Cerebellar nuclear complex (tissue), 1 donor: ENCODE data around the gene FCGR3A.
"Not testable (repeated sequence)": the region's sequence is repeated elsewhere in the genome, so short reads cannot be mapped to it uniquely, and the experiment has no call there.

Source experiments
- DNase-seq, 2 experiments: peaks; one replicate each; lab custom pipeline; 2025; lab: John Stamatoyannopoulos, UW

The FCGR3A gene

GRCh38 chr1:161556143-161556542, 6.5 kb upstream of the FCGR3A start:
- not testable (repeated sequence) for DNase-seq

DNA sequence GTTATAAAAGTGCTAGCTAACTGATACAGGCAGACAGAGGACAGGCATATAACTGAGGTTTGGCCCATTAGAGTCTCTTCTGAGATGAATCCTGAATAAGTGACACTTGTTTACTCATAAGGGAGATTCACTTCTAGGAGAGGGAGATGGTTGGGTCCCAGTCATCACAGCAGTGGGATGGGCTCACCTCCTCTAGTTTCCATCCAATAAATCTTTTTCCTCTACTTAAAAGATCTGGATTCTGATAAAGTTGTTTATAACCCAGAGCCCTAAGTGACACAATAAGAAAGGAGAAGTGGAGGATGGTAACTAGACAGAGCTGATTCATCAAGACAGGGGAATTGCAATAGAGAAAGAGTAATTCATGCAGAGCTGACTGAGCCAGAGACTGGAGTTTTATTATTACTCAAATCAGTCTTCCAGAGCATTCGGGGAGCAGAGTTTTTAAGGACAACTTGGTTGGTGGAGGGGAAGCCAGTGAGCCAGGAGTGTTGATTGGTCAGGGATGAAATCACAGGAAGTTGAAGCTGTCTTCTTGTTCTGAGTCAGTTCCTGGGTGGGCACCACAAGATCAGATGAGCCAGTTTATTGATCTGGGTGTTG, 5.3 kb upstream of the FCGR3A start:
- DNase-seq: not testable (repeated sequence)

DNA sequence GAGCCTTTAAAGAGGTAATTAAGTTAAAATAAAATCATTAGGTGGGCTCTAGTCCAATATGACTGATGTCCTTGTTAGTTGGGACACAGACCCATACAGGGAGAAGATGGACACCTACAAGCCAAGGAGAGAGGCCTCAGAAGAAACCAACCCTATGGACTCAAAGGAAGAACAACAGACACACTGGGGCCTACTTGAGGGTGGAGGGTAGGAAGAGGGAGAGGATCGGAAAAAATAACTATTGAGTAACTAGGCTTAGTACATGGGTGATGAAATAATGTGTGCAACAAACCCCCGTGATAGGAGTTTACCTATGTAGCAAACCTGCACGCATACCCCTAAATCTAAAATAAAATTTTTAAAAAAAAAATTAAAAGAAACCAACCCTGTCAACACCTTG, 4.7 kb upstream of the FCGR3A start:
- not testable (repeated sequence) for DNase-seq

- DNase-seq: not testable (repeated sequence)
These were observed 4.0 kb upstream of the FCGR3A start for GRCh38 chr1:161553631-161554030.

DNA sequence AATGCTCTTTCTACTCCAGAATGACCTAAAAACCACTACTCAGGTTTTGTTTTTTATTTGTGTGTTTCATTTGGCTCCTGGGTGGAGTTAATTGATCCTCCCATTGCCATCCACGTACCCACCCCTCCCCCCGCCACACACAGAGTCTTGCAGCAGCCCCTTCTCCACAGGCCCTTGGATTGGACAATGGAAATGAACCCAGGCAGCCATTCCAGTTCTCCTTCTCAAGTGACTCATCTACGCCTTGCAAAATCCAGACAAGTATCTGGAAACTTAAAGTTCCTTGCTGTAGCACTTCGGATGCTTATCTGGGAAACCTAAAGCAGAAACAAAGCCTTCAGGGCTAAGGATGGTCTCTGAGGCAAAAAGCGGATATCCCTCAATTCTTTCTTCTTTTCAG, 1.3 kb upstream of the FCGR3A start:
- not testable (repeated sequence) for DNase-seq

DNA sequence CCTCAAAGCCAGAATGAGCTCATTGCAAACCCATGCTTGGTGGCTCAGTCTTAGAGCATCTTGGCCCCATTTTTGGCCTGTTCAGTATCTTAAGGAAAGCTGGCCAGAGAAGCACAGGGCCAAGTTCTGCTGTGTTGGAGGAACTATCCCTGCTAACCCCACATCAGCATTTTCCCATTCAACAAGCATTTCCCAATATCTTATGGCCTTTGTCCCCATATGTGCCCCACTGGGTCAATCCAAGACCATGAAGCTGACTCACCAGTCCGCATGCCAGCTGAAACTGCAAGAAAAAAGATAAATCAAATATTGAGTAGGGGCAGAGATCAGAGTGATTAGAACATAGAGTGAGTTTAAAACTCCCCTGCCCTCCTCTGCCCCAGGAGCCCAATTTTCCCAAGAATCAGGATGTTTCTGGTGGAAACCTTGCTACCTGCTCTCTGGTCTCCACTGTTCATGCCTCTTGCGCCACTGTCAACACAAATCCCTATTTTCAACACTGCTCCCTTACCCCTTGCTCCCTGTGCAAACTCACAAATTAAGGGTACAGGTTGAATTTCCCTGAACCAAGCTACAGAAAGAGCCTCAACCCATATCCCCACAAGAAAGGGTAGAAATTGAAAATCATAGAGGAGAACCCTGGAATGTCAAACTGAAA, 740 bp downstream of the FCGR3A start:
- not testable (repeated sequence) for DNase-seq

GRCh38 chr1:161547995-161548741, 1.4 kb downstream of the FCGR3A start:
- DNase-seq: not testable (repeated sequence)

DNA sequence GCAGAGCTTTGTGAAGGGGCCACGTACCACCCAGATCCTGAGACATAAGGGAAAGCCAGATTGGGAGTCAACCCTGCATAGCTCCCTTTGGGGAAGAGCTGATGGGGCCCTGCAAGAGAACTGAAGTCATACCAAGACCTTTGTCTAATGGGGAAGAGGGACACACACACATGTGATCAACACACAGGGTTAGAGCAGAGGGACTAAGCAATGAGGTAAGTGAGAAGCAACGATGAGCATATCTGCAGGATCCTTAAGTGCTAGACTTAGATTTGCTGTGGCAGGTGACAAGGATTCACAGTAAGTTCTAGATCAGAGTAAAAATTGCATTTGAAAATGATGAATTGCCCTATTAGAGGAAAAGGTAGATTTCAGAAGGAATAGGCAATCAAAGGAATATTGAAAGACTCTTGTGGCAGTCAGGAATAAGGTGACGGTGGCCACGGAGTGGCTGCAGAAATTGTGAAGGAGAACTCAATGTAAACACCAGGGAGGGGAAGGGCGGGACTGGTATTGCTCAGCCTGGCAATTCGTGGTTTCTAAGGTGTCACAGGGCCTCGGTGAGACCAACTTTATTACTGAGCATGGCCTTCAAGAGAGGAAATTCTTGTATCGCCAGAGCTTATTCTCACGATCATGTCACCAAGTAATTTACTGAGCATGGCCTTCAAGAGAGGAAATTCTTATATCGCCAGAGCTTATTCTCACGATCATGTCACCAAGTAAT, 4.5 kb downstream of the FCGR3A start:
- not testable (repeated sequence) for DNase-seq

DNA sequence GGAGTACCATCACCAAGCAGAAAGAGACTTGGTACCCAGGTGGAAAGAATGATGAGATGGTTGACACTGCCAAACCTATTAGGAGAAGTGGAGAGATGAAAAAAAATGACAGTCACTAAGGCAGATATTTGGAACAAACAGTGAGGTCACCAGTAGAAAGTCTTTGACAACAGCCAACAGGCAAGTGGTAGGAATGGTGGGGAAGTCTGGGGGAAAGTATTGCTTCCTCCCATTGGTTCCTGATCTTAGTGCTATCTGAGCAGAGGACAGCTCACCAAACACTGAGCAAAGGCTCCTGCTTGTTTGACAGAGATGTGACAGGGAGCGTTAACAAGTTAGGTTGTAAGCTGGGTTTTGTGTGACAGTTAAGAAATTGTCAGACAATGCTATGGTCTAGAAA, 6.5 kb downstream of the FCGR3A start:
- DNase-seq: not testable (repeated sequence)

- not testable (repeated sequence) for DNase-seq
These were observed 7.5 kb downstream of the FCGR3A start for GRCh38 chr1:161542091-161542559.

GRCh38 chr1:161540570-161540960, 9.1 kb downstream of the FCGR3A start:
- DNase-seq: not testable (repeated sequence)

GRCh38 chr1:161539731-161540569, 9.7 kb downstream of the FCGR3A start:
- peak in 1 of 2 experiments; percentile 35 for DNase-seq

- DNase-seq: not testable (repeated sequence)
These were observed 10.6 kb downstream of the FCGR3A start for GRCh38 chr1:161538925-161539479.

- not testable (repeated sequence) for DNase-seq
These were observed 12.4 kb downstream of the FCGR3A start for GRCh38 chr1:161537068-161537669.

GRCh38 chr1:161532644-161533567, 16.7 kb downstream of the FCGR3A start:
- not testable (repeated sequence) for DNase-seq

- no peak for DNase-seq
These were observed 17.5 kb downstream of the FCGR3A start for GRCh38 chr1:161531986-161532643.

DNA sequence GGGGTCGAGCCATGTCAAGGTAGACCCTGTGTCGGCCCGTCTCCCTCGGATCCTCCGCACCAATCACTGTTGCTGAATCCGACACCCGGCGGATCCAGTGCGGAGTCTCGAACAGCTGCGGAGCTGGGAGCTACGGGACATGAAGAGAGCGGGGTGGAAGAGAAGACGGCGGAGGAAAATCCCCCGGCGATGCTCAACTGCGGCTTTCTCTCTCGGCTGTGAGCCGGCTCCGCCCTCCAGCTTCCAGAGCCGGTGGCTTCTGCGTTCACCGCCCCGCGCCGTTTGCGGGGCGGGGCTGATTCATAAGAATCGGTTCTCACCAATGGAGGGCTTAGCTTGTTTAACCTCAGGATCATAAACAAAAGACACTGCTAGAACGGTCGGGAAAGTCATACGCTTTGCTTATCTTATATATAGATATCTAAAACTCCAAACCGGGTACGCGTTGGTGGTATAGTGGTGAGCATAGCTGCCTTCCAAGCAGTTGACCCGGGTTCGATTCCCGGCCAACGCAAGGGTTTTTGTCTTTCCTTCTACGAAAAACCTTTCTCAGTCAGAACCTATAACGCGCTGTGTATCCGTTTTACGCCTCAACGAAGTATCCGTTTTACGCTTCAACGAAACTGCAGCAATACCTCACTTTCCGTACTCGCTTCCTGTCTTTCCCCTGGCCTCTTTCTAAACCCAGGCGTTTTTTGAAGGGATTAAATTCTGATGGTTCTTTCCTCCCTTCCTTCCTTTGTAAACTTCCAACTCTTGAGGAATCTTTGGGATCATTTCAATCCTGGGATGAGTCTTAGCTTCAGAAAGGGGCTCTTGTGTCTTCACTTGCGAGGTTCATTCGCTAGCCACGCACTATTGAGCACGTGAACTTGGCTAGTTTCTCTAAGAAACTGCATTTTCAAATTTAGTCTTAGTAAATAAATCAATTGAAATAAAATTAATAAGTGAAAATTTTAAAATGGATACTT, 18.7 kb downstream of the FCGR3A start:
- peak in 1 of 2 experiments; percentile 81 for DNase-seq
